PC-3 (cell line): ENCODE measurements around the gene DTNBP1. TPM values are rescaled to one million over a fixed set of nuclear protein-coding genes. Genes with fewer than 3 reads are reported as not detected.

ENCODE experiments used
- ATAC-seq: fragments of 200-7000 bp; cut with Tn5 transposase; 2 replicates; pipeline ENCODE4 v1.9.1; 2020; ENCODE audit warnings: mild to moderate bottlenecking, moderate library complexity
- BruUV-seq: library from RNA; stranded (reverse); fragments of 400-500 nt; replicated peaks from 2 replicates; lab custom pipeline; 2021; lab: Mats Ljungman, UMichigan
- CTCF ChIA-PET: fragments of 300-600 bp; sonication (Branson Sonifier 250); formaldehyde crosslinking; loops from one replicate; lab custom pipeline; 2022; ENCODE audit warnings: antibody characterized with exemption; lab: Charles Lee
- POLR2A ChIA-PET: fragments of 300-600 bp; sonication (Branson Sonifier 250); formaldehyde crosslinking; loops from one replicate; lab custom pipeline; 2022; ENCODE audit warnings: antibody characterized with exemption; ENCODE audit not compliant: unreplicated experiment; lab: Charles Lee
- DNase-seq: peaks from one replicate; pipeline ENCODE4 v3.0.0-alpha.2; 2015
- H2AFZ ChIP-seq: fragments of 300-600 bp; sonication (generic); 2 replicates; pipeline ENCODE4 v1.6.0; 2016; ENCODE audit warnings: antibody characterized with exemption, low read length
- H3F3A ChIP-seq: fragments of 300-600 bp; sonication (generic); one replicate; pipeline ENCODE4 v1.6.0; 2017; ENCODE audit warnings: antibody characterized with exemption, low read length, control low read depth, mild to moderate bottlenecking; ENCODE audit not compliant: unreplicated experiment
- H3K27ac ChIP-seq: fragments of 300-600 bp; sonication (generic); 2 replicates; pipeline ENCODE4 v1.5.1; 2016; ENCODE audit warnings: mild to moderate bottlenecking, low read length
- H3K27me3 ChIP-seq: fragments of 300-600 bp; sonication (generic); 2 replicates; pipeline ENCODE4 v1.6.1; 2016; ENCODE audit warnings: low read length, mixed read lengths
- H3K36me3 ChIP-seq: fragments of 300-600 bp; sonication (generic); 2 replicates; pipeline ENCODE4 v1.6.1; 2016; ENCODE audit warnings: low read depth, mixed run types, low read length, mixed read lengths
- H3K4me1 ChIP-seq: fragments of 300-600 bp; sonication (generic); 2 replicates; pipeline ENCODE4 v1.5.1; 2016; ENCODE audit warnings: low read length; ENCODE audit not compliant: insufficient read depth
- H3K4me2 ChIP-seq: fragments of 300-600 bp; sonication (generic); 2 replicates; pipeline ENCODE4 v1.6.0; 2016; ENCODE audit warnings: low read length
- H3K4me3 ChIP-seq: fragments of 300-600 bp; sonication (generic); 2 replicates; pipeline ENCODE4 v1.5.1; 2016; ENCODE audit warnings: mild to moderate bottlenecking, low read length, mixed read lengths
- H3K79me2 ChIP-seq: fragments of 300-600 bp; sonication (generic); 2 replicates; pipeline ENCODE4 v1.6.1; 2017; ENCODE audit warnings: low read length, mixed read lengths
- H3K9ac ChIP-seq: fragments of 300-600 bp; sonication (generic); 2 replicates; pipeline ENCODE4 v1.6.0; 2016; ENCODE audit warnings: mild to moderate bottlenecking, low read length
- H3K9me2 ChIP-seq: fragments of 300-600 bp; sonication (generic); replicated peaks from 2 replicates; pipeline ENCODE4 v1.6.1; 2016; ENCODE audit warnings: mixed run types, low read length, mixed read lengths
- H3K9me3 ChIP-seq: fragments of 300-600 bp; sonication (generic); 2 replicates; pipeline ENCODE4 v1.6.1; 2016; ENCODE audit warnings: low read length, mixed read lengths
- H4K20me1 ChIP-seq: fragments of 300-600 bp; sonication (generic); 2 replicates; pipeline ENCODE4 v1.6.1; 2016; ENCODE audit warnings: low read length, mixed read lengths
- CTCF ChIP-seq: fragments of 300-600 bp; sonication (generic); conservative IDR thresholded peaks from 2 replicates; pipeline ENCODE4 v1.5.1; 2017; ENCODE audit warnings: antibody characterized with exemption, low read depth, mild to moderate bottlenecking, low read length
- EZH2 ChIP-seq: fragments of 300-600 bp; sonication (generic); IDR thresholded peaks from one replicate; pipeline ENCODE4 v1.6.1; 2017; ENCODE audit warnings: antibody characterized with exemption, mild to moderate bottlenecking, low read length; ENCODE audit not compliant: unreplicated experiment
- EZH2phosphoT487 ChIP-seq: fragments of 300-600 bp; sonication (generic); IDR thresholded peaks from 2 replicates; pipeline ENCODE4 v1.6.1; 2018; ENCODE audit warnings: mild to moderate bottlenecking, antibody characterized with exemption, low read length, borderline replicate concordance
- intact Hi-C: fragments of 100-400 bp; cut with micrococcal nuclease; formaldehyde crosslinking; loops from 2 replicates; pipeline ENCODE4 v1.9.0; 2023
- total RNA-seq: library from RNA; depleted of rRNA; stranded (reverse); fragments of >200 nt; gene quantifications from 2 replicates; pipeline ENCODE4 v1.2.3, GENCODE V29; 2014

The DTNBP1 gene
- total RNA-seq, 1 experiment from 2014 or later = 7.9 TPM

- no peaks in the 10 kb centered on the region for H3K9me3 ChIP-seq
- H3F3A ChIP-seq = no peaks in the 10 kb centered on the region
- ChIA-PET CTCF (no interaction called here), POLR2A (no interaction called here)
- ATAC-seq (no peak), DNase-seq (no peak)
- H3K27ac ChIP-seq = no peak overlapping the region
- H3K4me1 ChIP-seq = no peaks in the 10 kb centered on the region
- H3K27me3 ChIP-seq = no peaks in the 10 kb centered on the region
- no peak overlapping the region for H3K4me2 ChIP-seq
- H3K79me2 ChIP-seq = no peaks in the 10 kb centered on the region
- intact Hi-C loops = no loop called here
- no peak overlapping the region for H3K9ac ChIP-seq
- no peak overlapping the region for H3K4me3 ChIP-seq
- BruUV-seq = no TSS peak
- TF ChIP-seq EZH2 = no peak
- no peak for TF ChIP-seq CTCF
- TF ChIP-seq EZH2phosphoT487 = no peak
- no peak overlapping the region for H2AFZ ChIP-seq
- no peaks in the 10 kb centered on the region for H4K20me1 ChIP-seq
- H3K36me3 ChIP-seq = peaks cover 13% of the 10 kb centered on the region
- H3K9me2 ChIP-seq = no peaks in the 10 kb centered on the region
Measured at GRCh38 chr6:15522427-15522826, 140.4 kb downstream of the DTNBP1 start.

DNA sequence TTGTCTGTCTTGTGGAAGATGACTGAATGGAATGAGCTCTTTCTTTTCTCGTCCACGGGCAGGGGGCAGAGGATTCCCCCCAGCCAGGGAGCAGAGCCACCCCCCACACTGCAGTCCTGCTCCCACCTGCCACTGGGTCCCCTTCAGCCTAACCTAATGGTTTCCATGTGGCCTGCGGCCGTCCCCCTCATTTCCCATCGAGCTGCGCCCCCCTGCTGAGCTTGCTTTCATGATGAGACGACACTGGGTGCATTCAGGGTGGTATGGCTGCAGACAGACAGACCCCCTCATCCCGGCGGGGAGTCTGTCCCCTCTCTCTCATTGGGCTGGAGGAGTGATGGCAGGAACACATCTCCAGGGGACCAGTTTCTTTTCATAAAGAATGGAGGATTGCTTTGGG lies 140.8 kb downstream of the DTNBP1 start:
- no peaks in the 10 kb centered on the region for H3K9me2 ChIP-seq
- peaks cover 13% of the 10 kb centered on the region for H3K36me3 ChIP-seq
- H3K4me1 ChIP-seq = no peaks in the 10 kb centered on the region
- H4K20me1 ChIP-seq = no peaks in the 10 kb centered on the region
- TF ChIP-seq EZH2phosphoT487 (no peak), EZH2 (no peak), CTCF (no peak)
- H3K27me3 ChIP-seq = no peaks in the 10 kb centered on the region
- H3K79me2 ChIP-seq = no peaks in the 10 kb centered on the region
- ATAC-seq (no peak), DNase-seq (no peak)
- H3K4me2 ChIP-seq = no peak overlapping the region
- H2AFZ ChIP-seq = no peak overlapping the region
- H3K27ac ChIP-seq = no peak overlapping the region
- H3K4me3 ChIP-seq = no peak overlapping the region
- BruUV-seq = no TSS peak
- no peak overlapping the region for H3K9ac ChIP-seq
- no peaks in the 10 kb centered on the region for H3K9me3 ChIP-seq
- intact Hi-C loops = no loop called here
- CTCF ChIA-PET = no interaction called here
- POLR2A ChIA-PET = interaction anchor here (0.5 kb wide), 1 partner anchor 73 kb away, joined by 4 read pairs; no protein-coding TSS in a partner anchor
- no peaks in the 10 kb centered on the region for H3F3A ChIP-seq

DNA sequence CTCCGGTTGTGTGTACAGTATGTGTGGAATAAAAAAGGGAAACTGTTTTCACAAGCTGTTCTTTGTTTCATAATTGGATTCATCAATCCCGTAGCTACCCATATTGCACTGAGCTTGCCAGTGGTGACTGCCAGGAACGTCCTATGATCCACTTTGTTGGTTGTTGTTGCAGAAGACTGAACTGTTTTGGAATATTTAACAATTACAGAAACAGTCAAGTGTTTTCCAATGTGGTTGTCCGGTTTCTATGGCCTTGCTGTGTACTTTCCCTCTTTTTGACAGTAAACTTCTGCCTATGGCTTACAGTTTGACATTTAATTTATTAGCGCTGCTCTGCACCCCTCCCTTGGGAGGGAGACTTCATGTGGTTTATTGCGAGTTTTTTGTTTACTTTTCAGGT lies 141.2 kb downstream of the DTNBP1 start:
- Histone ChIP-seq H3K27me3 (no peaks in the 10 kb centered on the region), H3F3A (no peaks in the 10 kb centered on the region), H3K9ac (no peak overlapping the region), H3K27ac (no peak overlapping the region), H3K4me3 (no peak overlapping the region), H3K9me3 (no peaks in the 10 kb centered on the region), H3K4me1 (no peaks in the 10 kb centered on the region), H2AFZ (no peak overlapping the region), H4K20me1 (no peaks in the 10 kb centered on the region), H3K9me2 (no peaks in the 10 kb centered on the region), H3K4me2 (no peak overlapping the region), H3K79me2 (no peaks in the 10 kb centered on the region), H3K36me3 (peaks cover 13% of the 10 kb centered on the region)
- DNase-seq (no peak), ATAC-seq (no peak)
- ChIA-PET POLR2A (interaction anchor here (0.5 kb wide), 1 partner anchor 73 kb away, joined by 4 read pairs; no protein-coding TSS in a partner anchor), CTCF (interaction anchor here (0.7 kb wide), 1 partner anchor 30 kb away, joined by 3 read pairs; no protein-coding TSS in a partner anchor)
- no TSS peak for BruUV-seq
- intact Hi-C loops = no loop called here
- TF ChIP-seq EZH2phosphoT487 (no peak), CTCF (no peak), EZH2 (no peak)
